HepG2 (cell line): ENCODE measurements around the gene EFNA4. TPM values are rescaled to one million over a fixed set of nuclear protein-coding genes. Genes with fewer than 3 reads are reported as not detected.
A peak's percentile ranks its signal among the peaks of the same experiment; 100 is the strongest.

Experiments used
- CEBPG ChIP-seq: IDR thresholded peaks from 2 replicates; pipeline ENCODE4 v1.6.1; 2016
- GATAD2A ChIP-seq: IDR thresholded peaks from 2 replicates; pipeline ENCODE4 v1.6.1; 2016
- MXD4 ChIP-seq: IDR thresholded peaks from 2 replicates; pipeline ENCODE4 v1.6.1; 2016; ENCODE audit warnings: mild to moderate bottlenecking, missing biosample characterization, missing genetic modification reagents
- MYNN ChIP-seq: sonication (generic); formaldehyde crosslinking; IDR thresholded peaks from 2 replicates; pipeline ENCODE4 v1.4.0; 2020; ENCODE audit warnings: mild to moderate bottlenecking, low read depth, missing genetic modification reagents
- NKX3-1 ChIP-seq: sonication (generic); formaldehyde crosslinking; IDR thresholded peaks from 2 replicates; pipeline ENCODE4 v1.5.0; 2020; ENCODE audit warnings: missing genetic modification reagents
- REXO4 ChIP-seq: sonication (generic); formaldehyde crosslinking; IDR thresholded peaks from 2 replicates; pipeline ENCODE4 v1.8.0; 2022; ENCODE audit warnings: missing genetic modification reagents, mild to moderate bottlenecking, borderline replicate concordance
- ZNF136 ChIP-seq: sonication (generic); formaldehyde crosslinking; IDR thresholded peaks from 2 replicates; pipeline ENCODE4 v1.8.1; 2022; ENCODE audit warnings: low read depth, mild to moderate bottlenecking, moderate library complexity, missing genetic modification reagents
- ZNF180 ChIP-seq: sonication (generic); formaldehyde crosslinking; IDR thresholded peaks from 2 replicates; pipeline ENCODE4 v1.4.0; 2020; ENCODE audit warnings: low read depth, missing genetic modification reagents, borderline replicate concordance
- ZNF253 ChIP-seq: sonication (generic); formaldehyde crosslinking; IDR thresholded peaks from 2 replicates; pipeline ENCODE4 v1.8.0; 2022; ENCODE audit warnings: mild to moderate bottlenecking, missing genetic modification reagents, borderline replicate concordance
- ZNF282 ChIP-seq: fragments of 450-650 bp; IDR thresholded peaks from 2 replicates; pipeline ENCODE4 v1.6.1; 2018; ENCODE audit not compliant: partially characterized antibody
- ZNF496 ChIP-seq: sonication (generic); formaldehyde crosslinking; IDR thresholded peaks from 2 replicates; pipeline ENCODE4 v1.8.1; 2023; ENCODE audit warnings: mild to moderate bottlenecking, moderate library complexity, missing genetic modification reagents; ENCODE audit not compliant: insufficient replicate concordance
- ZNF558 ChIP-seq: sonication (generic); formaldehyde crosslinking; IDR thresholded peaks from 2 replicates; pipeline ENCODE4 v1.9.0; 2022; ENCODE audit warnings: mild to moderate bottlenecking, missing genetic modification reagents, borderline replicate concordance
- ZNF616 ChIP-seq: sonication (generic); formaldehyde crosslinking; IDR thresholded peaks from 2 replicates; pipeline ENCODE4 v1.5.0; 2020; ENCODE audit warnings: low read depth, mild to moderate bottlenecking, missing genetic modification reagents
- ZNF709 ChIP-seq: sonication (generic); formaldehyde crosslinking; IDR thresholded peaks from 2 replicates; pipeline ENCODE4 v1.5.0; 2020; ENCODE audit warnings: mild to moderate bottlenecking, missing genetic modification reagents
- ZSCAN21 ChIP-seq: sonication (generic); formaldehyde crosslinking; IDR thresholded peaks from 2 replicates; pipeline ENCODE4 v1.8.0; 2022; ENCODE audit warnings: mild to moderate bottlenecking, missing genetic modification reagents, moderate library complexity, borderline replicate concordance
- polyA plus RNA-seq, 8 experiments: library from polyadenylated mRNA; depleted of rRNA in 3 of 8; stranded (reverse) in 7 of 8; unstranded in 1 of 8; fragments of >200 nt; fragmentation: Illumina TruSeq in 4 of 8; extraction: Trizol in 4 of 8; gene quantifications; 2 replicates each; pipeline versions ENCODE4 v1.2.1 to v1.2.3, GENCODE V29; 2011 to 2016; ENCODE audit warnings: low read depth in 4 of 8, missing spikeins in 1 of 8, mixed read lengths in 1 of 8; ENCODE audit not compliant: insufficient read depth in 1 of 8
- total RNA-seq, 5 experiments: library from RNA; depleted of rRNA; stranded (reverse); fragments of >200 nt; fragmentation: Illumina TruSeq; extraction: Trizol; gene quantifications; 2 replicates each; pipeline ENCODE4 v1.2.3, GENCODE V29; 2016; ENCODE audit warnings: low read depth in 1 of 5
- TF ChIP-seq, protein P1 (sequence below): IDR thresholded peaks from 2 replicates; pipeline ENCODE4 v1.6.1; 2016; ENCODE audit warnings: mild to moderate bottlenecking
- TF ChIP-seq, protein P2 (sequence below): sonication (generic); formaldehyde crosslinking; IDR thresholded peaks from 2 replicates; pipeline ENCODE4 v1.4.0; 2020; ENCODE audit warnings: missing genetic modification reagents

The EFNA4 gene
- total and polyA plus RNA-seq, 2 of the 13 experiments (the other 11 are each of a cell fraction or from before 2014, with no cell fraction given): 12.0 to 17.2 TPM

DNA sequence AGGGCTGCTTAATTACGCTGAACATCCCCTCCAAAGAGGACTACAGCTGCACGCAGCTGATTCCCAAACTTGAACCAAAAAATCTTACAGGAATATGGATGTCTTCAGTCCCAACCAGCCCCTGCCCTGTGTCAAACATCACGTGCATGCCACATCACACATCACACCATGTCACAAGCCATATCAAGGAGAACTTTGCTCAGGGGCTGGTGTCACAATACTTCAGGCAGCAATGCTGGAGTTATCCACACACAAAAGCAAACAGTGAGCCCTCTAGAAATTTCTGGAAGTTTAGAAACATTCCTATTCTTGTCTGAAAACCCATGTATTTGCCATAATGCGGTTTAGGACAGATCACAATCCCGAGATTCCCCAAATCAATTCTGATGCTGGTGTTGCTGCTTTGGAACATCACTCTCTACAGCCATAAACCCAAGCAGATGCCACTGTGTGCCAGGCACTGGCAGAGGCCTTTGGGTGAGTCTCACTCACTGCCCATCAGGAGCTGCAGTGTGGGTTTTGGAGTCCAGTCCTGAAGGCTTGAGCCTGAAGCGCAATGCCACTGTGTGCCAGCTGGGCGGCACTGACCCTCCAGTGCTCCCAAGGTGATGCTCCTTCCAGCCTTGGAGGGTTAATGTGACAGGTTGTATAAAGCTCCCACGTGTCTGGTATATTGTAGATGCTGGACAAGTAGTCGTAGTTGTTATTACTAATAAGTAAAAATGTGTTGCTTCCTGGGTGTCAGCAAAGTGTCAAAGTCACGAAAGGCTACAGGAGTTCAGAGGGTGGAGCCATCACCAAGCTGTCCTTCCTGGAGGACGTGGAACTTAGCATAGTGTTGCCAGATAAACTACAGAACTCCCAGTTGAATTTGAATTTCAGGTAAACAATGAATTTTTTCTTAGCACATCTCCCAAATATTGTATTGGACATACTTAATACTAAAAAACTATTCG, 44.0 kb downstream of the EFNA4 start (continued):
- peak; percentile 86 for TF ChIP-seq CEBPG (CRISPR knock-in tag)
- TF ChIP-seq ZSCAN21 (CRISPR knock-in tag): no peak
- TF ChIP-seq GATAD2A: peak; percentile 82
- no peak for TF ChIP-seq ZNF496 (CRISPR knock-in tag)
- no peak for TF ChIP-seq ZNF136 (CRISPR knock-in tag)
- no peak for TF ChIP-seq MYNN (CRISPR knock-in tag)
- TF ChIP-seq, protein P1, sequence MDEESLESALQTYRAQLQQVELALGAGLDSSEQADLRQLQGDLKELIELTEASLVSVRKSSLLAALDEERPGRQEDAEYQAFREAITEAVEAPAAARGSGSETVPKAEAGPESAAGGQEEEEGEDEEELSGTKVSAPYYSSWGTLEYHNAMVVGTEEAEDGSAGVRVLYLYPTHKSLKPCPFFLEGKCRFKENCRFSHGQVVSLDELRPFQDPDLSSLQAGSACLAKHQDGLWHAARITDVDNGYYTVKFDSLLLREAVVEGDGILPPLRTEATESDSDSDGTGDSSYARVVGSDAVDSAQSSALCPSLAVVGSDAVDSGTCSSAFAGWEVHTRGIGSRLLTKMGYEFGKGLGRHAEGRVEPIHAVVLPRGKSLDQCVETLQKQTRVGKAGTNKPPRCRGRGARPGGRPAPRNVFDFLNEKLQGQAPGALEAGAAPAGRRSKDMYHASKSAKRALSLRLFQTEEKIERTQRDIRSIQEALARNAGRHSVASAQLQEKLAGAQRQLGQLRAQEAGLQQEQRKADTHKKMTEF (CRISPR knock-in tag): no peak; the same call in 1 of the 2 replicates
- TF ChIP-seq ZNF616: no peak
- no peak for TF ChIP-seq MXD4
- TF ChIP-seq NKX3-1: no peak
- TF ChIP-seq ZNF253 (CRISPR knock-in tag): no peak
- no peak for TF ChIP-seq ZNF180 (CRISPR knock-in tag)
- TF ChIP-seq, protein P2, sequence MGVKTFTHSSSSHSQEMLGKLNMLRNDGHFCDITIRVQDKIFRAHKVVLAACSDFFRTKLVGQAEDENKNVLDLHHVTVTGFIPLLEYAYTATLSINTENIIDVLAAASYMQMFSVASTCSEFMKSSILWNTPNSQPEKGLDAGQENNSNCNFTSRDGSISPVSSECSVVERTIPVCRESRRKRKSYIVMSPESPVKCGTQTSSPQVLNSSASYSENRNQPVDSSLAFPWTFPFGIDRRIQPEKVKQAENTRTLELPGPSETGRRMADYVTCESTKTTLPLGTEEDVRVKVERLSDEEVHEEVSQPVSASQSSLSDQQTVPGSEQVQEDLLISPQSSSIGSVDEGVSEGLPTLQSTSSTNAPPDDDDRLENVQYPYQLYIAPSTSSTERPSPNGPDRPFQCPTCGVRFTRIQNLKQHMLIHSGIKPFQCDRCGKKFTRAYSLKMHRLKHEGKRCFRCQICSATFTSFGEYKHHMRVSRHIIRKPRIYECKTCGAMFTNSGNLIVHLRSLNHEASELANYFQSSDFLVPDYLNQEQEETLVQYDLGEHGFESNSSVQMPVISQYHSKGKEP (CRISPR knock-in tag): no peak
- TF ChIP-seq ZNF558: no peak
- no peak for TF ChIP-seq ZNF709 (CRISPR knock-in tag)
- TF ChIP-seq ZNF282: no peak
- no peak for TF ChIP-seq REXO4 (CRISPR knock-in tag)
- TF ChIP-seq, all 625 proteins: peak for 112
